NB4 (cell line): Measurements from ENCODE around the gene OBSL1.
A peak's percentile ranks its signal among the peaks of the same experiment; 100 is the strongest.

ENCODE experiments used
- DNase-seq: peaks from one replicate; pipeline ENCODE4 v3.0.0; 2010; ENCODE audit warnings: low read depth
- H3K4me3 ChIP-seq: one replicate; pipeline ENCODE4 v1.5.1; 2011; ENCODE audit warnings: mild to moderate bottlenecking, low read depth, low read length, moderate library complexity
- MYC ChIP-seq: IDR thresholded peaks from 2 replicates; pipeline ENCODE4 v1.6.1; 2011; ENCODE audit warnings: low read depth, low read length
- POLR2A ChIP-seq: IDR thresholded peaks from 2 replicates; pipeline ENCODE4 v1.6.1; 2011; ENCODE audit warnings: mild to moderate bottlenecking; ENCODE audit not compliant: insufficient read length; ENCODE audit errors: extremely low read depth
- TF ChIP-seq, protein P1 (sequence below): IDR thresholded peaks from 2 replicates; pipeline ENCODE4 v1.6.1; 2011; ENCODE audit warnings: low read depth, low read length
- TF ChIP-seq, protein P2 (sequence below): IDR thresholded peaks from one replicate; pipeline ENCODE4 v1.5.1; 2012; ENCODE audit warnings: low read depth, low read length

The OBSL1 gene

DNA sequence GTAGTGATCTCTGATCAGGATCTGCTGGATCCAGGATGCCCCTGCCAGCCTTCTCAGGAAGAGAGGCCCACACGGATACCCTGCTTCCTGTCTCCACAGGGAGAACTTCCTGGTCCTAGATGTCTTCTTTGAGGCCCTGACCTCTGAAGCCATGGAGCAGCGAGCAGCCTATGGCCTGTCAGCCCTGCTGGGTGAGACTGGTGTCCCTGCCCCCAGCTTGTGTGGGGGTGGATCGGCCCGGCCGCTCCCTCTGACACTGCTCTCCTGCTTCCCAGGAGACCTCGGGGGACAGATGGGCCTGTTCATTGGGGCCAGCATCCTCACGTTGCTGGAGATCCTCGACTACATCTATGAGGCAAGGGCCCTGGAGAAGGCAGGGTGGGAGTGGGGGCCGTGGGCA, 34.4 kb downstream of the OBSL1 start:
- no peak for DNase-seq
- TF ChIP-seq, protein P1, sequence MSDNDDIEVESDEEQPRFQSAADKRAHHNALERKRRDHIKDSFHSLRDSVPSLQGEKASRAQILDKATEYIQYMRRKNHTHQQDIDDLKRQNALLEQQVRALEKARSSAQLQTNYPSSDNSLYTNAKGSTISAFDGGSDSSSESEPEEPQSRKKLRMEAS, result no peak
- TF ChIP-seq MYC, result no peak
- no peak for TF ChIP-seq POLR2A
- TF ChIP-seq, protein P2, sequence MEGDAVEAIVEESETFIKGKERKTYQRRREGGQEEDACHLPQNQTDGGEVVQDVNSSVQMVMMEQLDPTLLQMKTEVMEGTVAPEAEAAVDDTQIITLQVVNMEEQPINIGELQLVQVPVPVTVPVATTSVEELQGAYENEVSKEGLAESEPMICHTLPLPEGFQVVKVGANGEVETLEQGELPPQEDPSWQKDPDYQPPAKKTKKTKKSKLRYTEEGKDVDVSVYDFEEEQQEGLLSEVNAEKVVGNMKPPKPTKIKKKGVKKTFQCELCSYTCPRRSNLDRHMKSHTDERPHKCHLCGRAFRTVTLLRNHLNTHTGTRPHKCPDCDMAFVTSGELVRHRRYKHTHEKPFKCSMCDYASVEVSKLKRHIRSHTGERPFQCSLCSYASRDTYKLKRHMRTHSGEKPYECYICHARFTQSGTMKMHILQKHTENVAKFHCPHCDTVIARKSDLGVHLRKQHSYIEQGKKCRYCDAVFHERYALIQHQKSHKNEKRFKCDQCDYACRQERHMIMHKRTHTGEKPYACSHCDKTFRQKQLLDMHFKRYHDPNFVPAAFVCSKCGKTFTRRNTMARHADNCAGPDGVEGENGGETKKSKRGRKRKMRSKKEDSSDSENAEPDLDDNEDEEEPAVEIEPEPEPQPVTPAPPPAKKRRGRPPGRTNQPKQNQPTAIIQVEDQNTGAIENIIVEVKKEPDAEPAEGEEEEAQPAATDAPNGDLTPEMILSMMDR, result no peak
- H3K4me3 ChIP-seq, result no peak overlapping the region

DNA sequence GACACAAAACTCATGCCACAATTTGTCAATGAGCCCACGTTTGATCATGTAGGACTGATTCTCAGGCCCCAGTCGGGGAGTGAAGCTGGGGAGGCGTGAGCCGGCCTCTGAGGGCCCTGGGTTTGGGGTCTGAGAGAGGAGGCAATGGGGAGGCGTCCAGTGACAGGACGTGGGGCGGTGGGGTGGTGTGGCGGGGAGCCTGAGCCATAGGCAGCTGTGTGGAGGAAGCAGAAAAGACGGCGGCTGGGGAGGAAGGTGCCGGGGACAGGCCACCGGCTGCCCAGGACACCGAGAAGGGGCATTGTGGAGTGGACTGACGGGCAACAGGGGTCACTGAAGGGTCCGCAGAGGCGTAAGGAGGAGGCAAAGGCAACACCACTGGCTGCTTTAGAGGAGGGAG, 34.9 kb downstream of the OBSL1 start:
- no peak overlapping the region for H3K4me3 ChIP-seq
- DNase-seq, result no peak
- TF ChIP-seq, protein P2, result no peak
- TF ChIP-seq POLR2A (no peak), MYC (no peak)
- TF ChIP-seq, protein P1, result no peak

DNA sequence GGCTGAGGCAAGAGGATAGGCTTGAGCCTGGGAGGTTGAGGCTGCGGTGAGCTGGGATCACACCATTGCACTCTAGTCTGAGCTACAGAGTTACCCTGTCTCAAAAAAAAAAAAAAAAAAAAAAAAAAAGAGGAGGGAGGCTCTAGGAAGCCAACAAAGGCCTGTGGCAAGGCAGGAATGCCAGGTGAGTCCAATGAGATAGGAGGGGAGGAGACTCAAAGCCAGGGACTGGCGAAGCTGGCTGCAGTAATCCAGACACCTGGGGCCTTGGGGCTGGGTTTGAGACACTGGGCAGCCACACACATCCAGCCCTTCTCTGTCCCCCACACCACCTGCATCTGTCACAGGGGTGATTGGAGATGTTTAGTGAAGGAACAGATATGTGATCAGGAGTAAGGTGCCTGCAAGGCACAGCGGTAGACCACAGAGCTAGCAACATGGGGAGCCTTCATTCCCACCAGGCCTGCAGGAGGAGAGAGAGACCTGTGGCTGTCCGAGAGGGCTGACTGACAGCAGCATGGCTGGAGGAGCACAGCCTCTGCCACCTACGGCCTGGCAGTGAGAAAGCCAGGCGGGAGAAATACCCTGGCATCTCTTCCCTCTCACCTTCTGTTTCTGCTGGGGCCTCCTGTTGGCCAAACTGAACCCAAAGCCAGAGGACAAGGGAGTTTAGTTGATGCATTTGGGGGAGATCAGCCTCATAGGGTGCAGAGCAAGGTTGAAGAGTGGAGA, 37.2 kb downstream of the OBSL1 start:
- no peak for DNase-seq
- TF ChIP-seq, protein P1, result no peak
- TF ChIP-seq POLR2A (no peak), MYC (no peak)
- TF ChIP-seq, protein P2, result no peak
- H3K4me3 ChIP-seq, result no peak overlapping the region

DNA sequence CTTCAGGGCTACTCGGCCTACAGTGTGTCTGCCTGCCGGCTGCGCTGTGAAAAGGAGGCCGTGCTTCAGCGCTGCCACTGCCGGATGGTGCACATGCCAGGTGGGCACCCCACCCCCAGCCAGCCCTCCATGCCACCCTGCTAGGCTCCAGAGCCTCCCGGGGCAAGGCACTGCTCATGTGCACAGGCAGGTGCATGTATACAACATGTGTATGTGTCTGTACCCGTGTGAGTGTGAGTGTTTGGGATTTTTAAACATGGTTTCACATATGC, 39.0 kb downstream of the OBSL1 start:
- DNase-seq, result no peak
- H3K4me3 ChIP-seq, result no peak overlapping the region
- TF ChIP-seq POLR2A (no peak), MYC (no peak)
- TF ChIP-seq, protein P2, result no peak
- TF ChIP-seq, protein P1, result no peak

DNA sequence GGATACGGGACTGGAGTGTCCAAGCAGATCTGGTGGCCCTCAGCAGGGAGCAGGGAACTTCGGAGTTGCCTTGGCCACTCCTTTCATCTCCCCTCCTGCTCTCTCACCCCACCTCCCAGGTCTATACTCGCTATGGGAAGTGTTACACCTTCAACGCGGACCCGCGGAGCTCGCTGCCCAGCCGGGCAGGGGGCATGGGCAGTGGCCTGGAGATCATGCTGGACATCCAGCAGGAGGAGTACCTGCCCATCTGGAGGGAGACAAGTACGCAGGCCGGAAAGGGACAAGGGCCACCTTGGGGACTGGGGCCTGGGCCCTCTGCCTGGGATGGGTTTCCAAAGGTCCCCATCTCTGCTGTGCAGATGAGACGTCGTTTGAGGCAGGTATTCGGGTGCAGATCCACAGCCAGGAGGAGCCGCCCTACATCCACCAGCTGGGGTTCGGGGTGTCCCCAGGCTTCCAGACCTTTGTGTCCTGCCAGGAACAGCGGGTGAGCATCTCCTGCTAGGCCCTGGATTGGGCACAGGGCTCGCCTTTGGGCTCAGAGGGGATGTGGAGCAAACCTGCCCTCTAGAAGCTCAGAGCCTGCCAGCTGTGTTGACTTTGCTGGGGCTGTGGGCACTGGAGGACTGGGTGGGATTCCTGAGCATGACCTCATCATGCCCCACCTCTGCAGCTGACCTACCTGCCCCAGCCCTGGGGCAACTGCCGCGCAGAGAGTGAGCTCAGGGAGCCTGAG, 39.5 kb downstream of the OBSL1 start:
- no peak for TF ChIP-seq MYC
- H3K4me3 ChIP-seq, result no peak overlapping the region
- no peak for DNase-seq

DNA sequence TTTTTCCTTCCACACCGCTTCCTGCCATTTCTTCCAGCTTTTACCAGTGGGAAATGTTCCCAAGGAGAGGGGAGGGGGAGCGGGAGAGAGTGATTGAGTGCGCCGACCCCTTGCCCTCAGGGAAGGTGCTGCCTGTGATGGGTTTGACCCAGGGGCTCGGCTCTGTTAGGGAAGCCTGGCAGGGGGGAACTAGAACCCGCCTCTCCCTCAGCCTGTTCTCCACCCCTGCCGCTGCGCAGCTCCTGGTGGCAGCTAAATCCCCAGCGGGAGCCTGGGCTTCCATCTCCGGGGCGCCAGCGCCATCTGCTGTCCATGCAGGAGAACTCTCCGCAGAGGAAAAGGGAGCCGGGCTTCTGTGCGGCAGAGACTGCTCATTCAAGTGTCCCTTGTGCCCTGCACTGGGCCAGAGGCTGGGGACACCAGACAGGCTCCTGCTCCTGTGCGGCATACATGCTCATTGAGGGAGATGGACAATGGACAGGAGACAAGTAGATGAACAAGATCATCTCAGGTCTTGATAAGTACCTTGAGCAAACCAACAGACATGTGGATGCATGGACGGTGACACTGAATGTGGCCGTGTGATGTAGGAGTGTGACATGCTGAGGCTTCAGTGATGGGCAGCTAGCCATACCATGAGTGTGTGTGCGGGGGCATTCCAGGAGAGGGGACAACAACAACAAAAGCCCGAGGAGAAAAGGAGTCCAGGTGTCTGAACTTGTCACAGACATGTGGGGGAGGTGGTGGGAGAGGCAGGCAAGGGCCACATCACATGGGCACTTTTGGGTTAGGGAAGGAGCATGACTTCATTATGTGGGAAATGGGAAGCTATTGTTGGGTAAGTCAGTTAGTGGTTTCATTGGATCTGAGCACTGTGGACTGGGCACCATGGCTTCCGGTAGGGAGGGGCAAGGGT, 41.0 kb downstream of the OBSL1 start:
- DNase-seq, result peak; percentile 90
- no peak for TF ChIP-seq MYC
- TF ChIP-seq, protein P2, result peak; percentile 96
- no peak overlapping the region for H3K4me3 ChIP-seq
